ENCODE measurements around the gene PRSS27.

GRCh38 chr16:2704166-2704982 lies 15.7 kb downstream of the PRSS27 start:
- TF ChIP-seq POLR2AphosphoS5 (IDR thresholded peaks at IDR 0.05) (no peak), CTCF (IDR thresholded peaks at IDR 0.05) (no peak)

Data from gastroesophageal sphincter (tissue), 3 donors.